Activated CD8-positive, alpha-beta memory T cell treated with anti-CD3 and anti-CD28 coated beads, Interleukin-2, amount 10 ng/mL, durations not matched to agents 7 days and 5 days (primary cell): Measurements from ENCODE around the gene OR52D1. TPM values are rescaled to one million over a fixed set of nuclear protein-coding genes. Genes with fewer than 3 reads are reported as not detected.

ENCODE experiments used
- ATAC-seq: fragments of 150-1000 bp; cut with Tn5 transposase; one replicate; pipeline ENCODE4 v1.10.0; 2021; ENCODE audit warnings: moderate library complexity
- CTCF ChIA-PET: fragments of 350-600 bp; sonication (Branson Sonifier 250); formaldehyde crosslinking; loops from one replicate; lab custom pipeline; 2021; ENCODE audit warnings: antibody characterized with exemption; lab: Charles Lee
- DNase-seq: peaks from one replicate; pipeline ENCODE4 v3.0.0-alpha.2; 2020
- H3K27ac Mint-ChIP-seq: one replicate; pipeline ENCODE4 v1.8.0; 2021; ENCODE audit warnings: mild to moderate bottlenecking, mixed read lengths
- H3K27me3 Mint-ChIP-seq: one replicate; pipeline ENCODE4 v1.8.0; 2021; ENCODE audit warnings: mixed read lengths
- H3K36me3 Mint-ChIP-seq: one replicate; pipeline ENCODE4 v1.8.0; 2021; ENCODE audit warnings: mild to moderate bottlenecking, mixed read lengths
- H3K4me1 Mint-ChIP-seq: one replicate; pipeline ENCODE4 v1.8.0; 2021; ENCODE audit warnings: mixed read lengths
- H3K4me3 Mint-ChIP-seq: one replicate; pipeline ENCODE4 v1.8.0; 2021; ENCODE audit warnings: mild to moderate bottlenecking, moderate library complexity, mixed read lengths
- H3K9me3 Mint-ChIP-seq: one replicate; pipeline ENCODE4 v1.8.0; 2022; ENCODE audit warnings: low read depth, mixed read lengths
- total RNA-seq, 2 experiments: library from RNA; stranded (reverse); gene quantifications; one replicate each; pipeline ENCODE4 v1.2.3, GENCODE V29; 2021

OR52D1 gene
- total RNA-seq, 2 experiments from 2014 or later = not detected

DNA sequence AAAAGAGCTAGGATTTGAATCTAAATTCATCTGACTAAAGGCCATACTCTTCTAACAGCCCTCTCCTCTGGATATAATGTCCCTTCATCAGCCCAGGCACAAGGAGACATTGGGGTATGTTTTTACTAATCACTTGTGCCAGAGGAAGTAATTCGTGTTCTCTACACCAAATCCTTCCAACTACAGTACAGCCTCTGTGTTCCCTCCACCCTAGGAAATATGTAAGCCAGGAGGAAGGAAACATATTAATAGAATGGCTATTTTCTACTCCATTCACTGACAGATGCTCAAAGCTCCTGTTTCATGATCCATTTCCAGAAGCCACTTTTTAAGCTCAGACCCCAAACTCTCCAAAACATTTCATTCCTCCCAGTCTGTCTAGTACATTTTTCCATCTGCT, 40.0 kb downstream of the OR52D1 start:
- ATAC-seq (no peak), DNase-seq (no peak)
- Mint-ChIP-seq H3K27ac (no peak overlapping the region), H3K9me3 (no peaks in the 10 kb centered on the region), H3K4me1 (no peaks in the 10 kb centered on the region), H3K36me3 (no peaks in the 10 kb centered on the region), H3K4me3 (no peak overlapping the region), H3K27me3 (peaks cover 2% of the 10 kb centered on the region)
- CTCF ChIA-PET = no interaction called here

DNA sequence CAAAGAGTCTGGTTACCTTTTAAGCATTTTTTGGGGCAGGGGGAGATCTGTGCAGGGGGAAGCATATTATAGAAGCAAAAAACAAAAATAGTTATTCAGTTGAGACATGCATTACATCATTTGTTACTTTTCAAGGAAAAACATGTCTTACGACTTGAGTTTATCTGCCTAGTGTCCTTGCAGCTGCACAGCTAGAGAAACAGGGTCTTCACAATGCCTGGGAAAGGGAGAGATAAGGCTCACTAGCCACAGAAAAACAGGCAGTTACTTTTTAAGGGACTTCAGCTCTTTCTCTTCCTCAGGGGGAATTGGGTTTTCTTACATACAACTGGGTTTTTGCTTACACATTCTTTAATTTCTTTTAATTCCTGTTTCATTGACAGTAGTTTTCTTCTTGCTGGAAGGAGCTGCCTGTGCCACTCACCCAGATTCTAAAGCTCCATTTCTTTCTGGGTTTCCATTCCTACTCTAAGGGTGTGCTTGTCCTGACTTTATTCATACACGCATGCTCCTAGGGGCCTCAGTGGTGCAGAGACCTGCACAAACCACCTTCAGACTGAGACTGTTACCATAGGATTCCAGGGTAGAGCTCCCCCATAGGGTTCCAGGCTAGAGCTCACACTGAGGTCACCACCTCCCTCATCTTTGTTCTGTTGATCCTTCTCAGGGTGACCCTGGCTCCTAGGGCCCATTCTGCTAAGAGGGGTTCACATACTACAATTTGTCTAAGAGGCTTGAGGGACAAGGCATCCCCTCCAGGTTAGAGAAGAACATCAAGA, 42.8 kb downstream of the OR52D1 start:
- ATAC-seq = no peak

DNA sequence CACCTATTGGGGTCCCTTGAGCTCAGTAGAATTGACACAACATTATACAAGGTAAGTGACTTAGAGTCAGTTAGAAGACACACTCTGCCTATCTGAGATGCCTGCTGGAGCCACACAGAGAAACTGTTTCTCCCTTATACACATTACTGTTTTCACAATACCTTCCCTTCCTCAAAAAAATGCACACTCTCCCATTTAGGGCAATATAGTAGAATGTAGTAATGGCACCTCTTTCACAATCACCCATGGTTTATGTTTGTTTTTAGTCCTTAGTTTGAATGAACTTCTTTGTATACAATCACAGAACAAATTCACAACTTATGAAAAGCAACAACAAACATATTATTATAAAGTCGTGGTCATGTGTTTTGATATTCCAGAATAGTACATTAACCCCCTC, 45.6 kb downstream of the OR52D1 start:
- Mint-ChIP-seq H3K27me3 (peaks cover 12% of the 10 kb centered on the region), H3K36me3 (no peaks in the 10 kb centered on the region), H3K27ac (no peak overlapping the region), H3K9me3 (no peaks in the 10 kb centered on the region), H3K4me3 (no peak overlapping the region), H3K4me1 (no peaks in the 10 kb centered on the region)
- ATAC-seq (no peak), DNase-seq (no peak)
- CTCF ChIA-PET = no interaction called here

More for the DNA sequence above, 42.8 kb downstream of the OR52D1 start:
- DNase-seq = no peak
- CTCF ChIA-PET = no interaction called here
- no peaks in the 10 kb centered on the region for H3K36me3 Mint-ChIP-seq
- peaks cover 5% of the 10 kb centered on the region for H3K27me3 Mint-ChIP-seq
- no peaks in the 10 kb centered on the region for H3K9me3 Mint-ChIP-seq
- no peak overlapping the region for H3K27ac Mint-ChIP-seq
- H3K4me1 Mint-ChIP-seq = no peaks in the 10 kb centered on the region
- H3K4me3 Mint-ChIP-seq = no peak overlapping the region

DNA sequence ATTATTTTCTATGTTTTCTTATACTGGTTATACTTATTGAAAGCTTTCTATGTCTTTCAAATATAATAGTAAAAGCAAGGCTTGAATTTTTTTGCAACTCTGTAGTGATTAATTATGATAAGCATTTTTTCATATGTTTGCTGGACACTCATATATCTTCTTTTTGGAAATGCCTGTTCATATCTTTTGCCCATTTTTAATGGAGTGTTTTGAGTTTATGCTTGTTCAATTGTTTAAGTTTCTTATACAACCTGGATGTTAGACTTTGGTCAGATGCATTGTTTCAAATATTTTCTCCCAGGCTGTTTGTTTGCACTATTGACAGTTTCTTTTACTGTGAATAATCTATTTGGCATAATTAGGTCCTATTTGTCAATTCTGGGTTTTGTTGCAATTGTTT, 48.0 kb downstream of the OR52D1 start:
- H3K4me3 Mint-ChIP-seq = no peak overlapping the region
- H3K4me1 Mint-ChIP-seq = no peaks in the 10 kb centered on the region
- H3K27ac Mint-ChIP-seq = no peak overlapping the region
- H3K27me3 Mint-ChIP-seq = peaks cover 13% of the 10 kb centered on the region
- no peak for DNase-seq
- no peaks in the 10 kb centered on the region for H3K36me3 Mint-ChIP-seq
- CTCF ChIA-PET = no interaction called here
- no peak for ATAC-seq
- H3K9me3 Mint-ChIP-seq = no peaks in the 10 kb centered on the region

Other genes starting within 250 kb of the OR52D1 start
- gene HBG1, start 238.8 kb upstream of the OR52D1 start, total RNA-seq = not detected
- not detected for gene HBG2, start 233.9 kb upstream of the OR52D1 start, total RNA-seq
- not detected for gene HBE1, start 218.7 kb upstream of the OR52D1 start, total RNA-seq
- not detected for gene OR51B4, start 186.7 kb upstream of the OR52D1 start, total RNA-seq
- not detected for gene OR51B2, start 164.4 kb upstream of the OR52D1 start, total RNA-seq
- gene OR51B5, start 145.2 kb upstream of the OR52D1 start, total RNA-seq = under 1 TPM in 1 of 2 experiments, not detected in 1; 0.47 TPM
- gene OR51B6, start 137.2 kb upstream of the OR52D1 start, total RNA-seq = not detected
- gene OR51M1, start 104.9 kb upstream of the OR52D1 start, total RNA-seq = not detected
- gene OR51Q1, start 66.6 kb upstream of the OR52D1 start, total RNA-seq = not detected
- gene OR51I1, start 47.2 kb upstream of the OR52D1 start, total RNA-seq = not detected
- gene OR51I2, start 39.4 kb upstream of the OR52D1 start, total RNA-seq = not detected
- gene UBQLN3, start 21.3 kb downstream of the OR52D1 start, total RNA-seq = under 1 TPM in 1 of 2 experiments, not detected in 1; 0.12 TPM
- under 1 TPM; 0.19 to 0.55 TPM for gene UBQLNL, start 28.0 kb downstream of the OR52D1 start, total RNA-seq
- not detected for gene OR52H1, start 59.9 kb downstream of the OR52D1 start, total RNA-seq
- gene OR52B6, start 92.2 kb downstream of the OR52D1 start, total RNA-seq = not detected
- gene TRIM6, start 108.0 kb downstream of the OR52D1 start, total RNA-seq = 1 to 10 TPM in 1 of 2 experiments, under 1 TPM in 1; 0.37 to 1.5 TPM
- 10 to 100 TPM; 13.1 to 16.1 TPM for gene TRIM34, start 136.3 kb downstream of the OR52D1 start, total RNA-seq
- gene TRIM5, start 196.4 kb downstream of the OR52D1 start, total RNA-seq = 10 to 100 TPM; 25.0 to 35.4 TPM
- 100 to 1,000 TPM; 139 to 238 TPM for gene TRIM22, start 201.1 kb downstream of the OR52D1 start, total RNA-seq
- gene OR56B1, start 247.8 kb downstream of the OR52D1 start, total RNA-seq = under 1 TPM; 0.28 to 0.41 TPM